Uterus (tissue), 2 donors: ENCODE data around the gene NUP93.

Experiments
- CTCF ChIP-seq, 4 experiments: fragments of 200-600 bp in 2 of 4; fragments of 450-650 bp in 2 of 4; sonication (generic) in 2 of 4; IDR thresholded peaks; one replicate each; pipeline ENCODE4 v1.5.1; 2016 to 2019; ENCODE audit warnings: antibody characterized with exemption in 4 of 4, mild to moderate bottlenecking in 2 of 4, moderate library complexity in 1 of 4
- POLR2A ChIP-seq, 2 donors: fragments of 450-650 bp; IDR thresholded peaks; one replicate each; pipeline ENCODE4 v1.6.1; 2016; ENCODE audit warnings: antibody characterized with exemption in 2 of 2, mild to moderate bottlenecking in 1 of 2, moderate library complexity in 1 of 2

- no peak for TF ChIP-seq POLR2A (IDR thresholded peaks at IDR 0.05)
- no peak for TF ChIP-seq CTCF (IDR thresholded peaks at IDR 0.05)
Observed at GRCh38 chr16:56776562-56776961, 46.6 kb downstream of the NUP93 start.
